ENCODE data around the gene CYP26C1.

The CYP26C1 gene, protein sequence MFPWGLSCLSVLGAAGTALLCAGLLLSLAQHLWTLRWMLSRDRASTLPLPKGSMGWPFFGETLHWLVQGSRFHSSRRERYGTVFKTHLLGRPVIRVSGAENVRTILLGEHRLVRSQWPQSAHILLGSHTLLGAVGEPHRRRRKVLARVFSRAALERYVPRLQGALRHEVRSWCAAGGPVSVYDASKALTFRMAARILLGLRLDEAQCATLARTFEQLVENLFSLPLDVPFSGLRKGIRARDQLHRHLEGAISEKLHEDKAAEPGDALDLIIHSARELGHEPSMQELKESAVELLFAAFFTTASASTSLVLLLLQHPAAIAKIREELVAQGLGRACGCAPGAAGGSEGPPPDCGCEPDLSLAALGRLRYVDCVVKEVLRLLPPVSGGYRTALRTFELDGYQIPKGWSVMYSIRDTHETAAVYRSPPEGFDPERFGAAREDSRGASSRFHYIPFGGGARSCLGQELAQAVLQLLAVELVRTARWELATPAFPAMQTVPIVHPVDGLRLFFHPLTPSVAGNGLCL

DNA sequence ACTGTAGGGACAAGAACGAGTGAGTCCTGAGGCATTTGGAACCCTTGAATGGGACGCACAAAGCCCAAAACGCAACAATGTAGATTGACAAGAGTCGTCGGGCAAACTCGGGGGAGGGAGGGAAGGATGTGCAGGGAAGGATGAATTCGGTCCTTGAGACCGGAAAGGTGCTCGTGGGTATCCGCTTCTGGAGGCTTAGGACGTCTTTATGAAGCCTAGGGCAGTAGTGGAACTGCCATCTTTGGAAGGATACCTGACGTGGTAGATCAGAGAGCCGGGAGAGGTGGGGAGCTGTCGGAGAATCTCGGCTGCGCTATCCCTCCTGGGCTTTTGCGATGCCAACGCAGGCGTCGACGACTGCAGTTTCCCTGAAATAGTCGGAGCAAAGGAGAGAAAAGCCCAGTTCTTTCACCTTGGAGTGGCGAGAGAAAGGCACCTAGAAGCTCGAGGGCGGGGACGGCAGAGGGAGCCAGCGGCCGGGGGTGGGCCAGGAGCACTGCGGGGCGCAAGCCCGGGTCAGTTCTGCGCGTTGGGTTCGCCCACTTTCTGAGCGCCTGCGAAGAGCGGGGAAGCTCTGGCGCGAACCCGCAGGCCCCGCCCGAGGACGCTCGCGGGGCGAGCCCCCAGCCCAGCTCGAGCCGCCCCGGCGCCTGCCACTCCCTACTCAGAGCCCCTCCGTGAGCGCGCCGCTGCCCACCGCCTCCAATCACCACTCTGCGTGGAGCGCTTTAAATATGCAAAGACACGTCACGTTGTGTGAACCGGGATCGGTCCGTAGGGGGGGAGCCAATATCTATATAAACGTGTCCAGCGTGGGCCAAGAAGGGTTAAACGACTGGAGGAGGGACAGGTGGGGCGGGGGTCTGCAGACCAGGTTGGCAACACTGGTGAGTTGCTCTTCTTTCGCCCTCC is at the start of gene CYP26C1:
Gene CYP26C1, plus strand, starts transcription at position 824 of the 912 bp plus-strand sequence. CDS start 466 bp downstream, outside the sequence.
- no peak for DNase-seq

DNA sequence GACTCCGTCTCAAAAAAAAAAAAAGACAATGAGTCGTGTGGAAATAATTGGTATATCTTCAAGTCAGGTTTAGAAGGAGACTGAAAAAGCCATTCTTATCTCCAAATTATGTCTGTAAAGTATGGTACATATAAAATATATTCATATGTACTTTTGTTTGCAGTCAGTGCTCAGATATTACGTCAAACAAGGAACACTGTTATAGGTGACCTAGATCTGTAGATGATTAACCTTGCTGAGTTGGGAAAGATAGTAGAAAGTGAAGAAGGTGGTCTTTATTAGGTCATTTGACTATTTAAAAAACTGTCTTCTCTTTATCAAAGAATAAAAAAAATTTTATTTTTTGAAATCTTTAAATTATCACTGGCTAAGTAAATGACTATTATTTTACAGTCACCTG is 44.9 kb upstream of the CYP26C1 start:
- no peak for DNase-seq

DNA sequence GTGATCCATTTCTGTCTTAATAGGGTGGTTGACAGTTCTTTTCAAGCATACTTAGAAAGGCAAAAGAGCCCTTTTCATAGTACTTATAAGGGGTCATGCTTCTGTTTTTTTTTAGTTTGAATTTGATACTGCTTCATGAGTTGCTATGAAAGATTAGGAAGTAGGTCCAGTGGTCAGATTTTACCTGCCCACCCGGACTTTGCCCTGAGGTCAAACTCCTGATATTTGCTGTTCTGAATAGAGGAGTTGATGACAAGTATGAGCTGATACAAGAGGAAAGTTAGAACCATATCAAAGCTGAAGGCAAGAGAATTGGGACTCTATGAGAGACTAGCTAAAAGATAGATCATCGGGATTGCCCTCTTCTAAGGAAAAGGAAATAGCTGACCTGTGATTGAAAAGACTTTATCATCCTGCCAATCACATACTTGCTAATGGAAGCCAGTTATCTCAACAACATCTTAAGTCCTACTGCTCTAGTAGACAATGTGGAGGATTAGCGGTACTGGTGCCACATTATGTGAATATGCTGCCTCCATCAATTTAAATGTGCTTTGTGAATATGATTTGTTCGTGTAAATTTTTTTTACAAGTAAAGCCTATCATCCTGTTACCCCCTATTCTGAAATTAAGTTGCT is 37.5 kb upstream of the CYP26C1 start:
- no peak for DNase-seq

DNA sequence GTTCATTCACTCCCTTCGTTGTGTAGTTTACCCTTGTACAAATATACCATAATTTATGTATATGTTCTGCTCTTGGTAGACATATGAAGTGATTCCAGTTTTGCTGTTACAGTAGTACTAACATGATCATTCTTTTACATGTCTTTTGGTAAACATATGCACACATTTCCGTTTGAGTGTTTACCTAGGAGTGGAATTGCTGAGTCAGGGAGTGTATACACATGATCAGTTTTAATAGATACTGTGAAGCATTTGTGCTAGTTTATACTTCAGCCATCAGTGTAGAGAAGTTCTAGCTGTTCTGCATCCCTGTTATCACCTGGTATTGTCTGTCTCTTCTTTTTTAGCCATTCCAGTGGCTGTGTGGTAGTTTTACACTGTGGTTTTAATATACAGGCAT is 34.5 kb upstream of the CYP26C1 start:
- no peak for DNase-seq

DNA sequence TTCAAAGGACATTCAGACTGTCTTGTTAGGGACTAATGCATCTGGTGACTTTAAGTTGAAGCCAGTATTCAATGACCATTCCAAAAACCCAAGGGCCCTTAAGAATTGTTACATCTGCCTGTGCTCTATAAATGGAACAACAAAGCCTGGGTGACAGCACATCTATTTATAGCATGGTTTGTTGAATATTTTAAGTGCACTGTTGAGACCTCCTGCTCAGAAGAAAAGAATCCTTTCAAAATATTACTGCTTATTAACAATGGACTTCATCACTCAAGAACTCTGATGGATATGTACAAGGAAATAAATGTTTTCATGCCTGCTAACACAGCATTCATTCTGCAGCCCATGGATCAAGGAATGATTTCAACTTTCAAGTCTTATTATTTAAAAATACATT is 33.1 kb upstream of the CYP26C1 start:
- no peak for DNase-seq

DNA sequence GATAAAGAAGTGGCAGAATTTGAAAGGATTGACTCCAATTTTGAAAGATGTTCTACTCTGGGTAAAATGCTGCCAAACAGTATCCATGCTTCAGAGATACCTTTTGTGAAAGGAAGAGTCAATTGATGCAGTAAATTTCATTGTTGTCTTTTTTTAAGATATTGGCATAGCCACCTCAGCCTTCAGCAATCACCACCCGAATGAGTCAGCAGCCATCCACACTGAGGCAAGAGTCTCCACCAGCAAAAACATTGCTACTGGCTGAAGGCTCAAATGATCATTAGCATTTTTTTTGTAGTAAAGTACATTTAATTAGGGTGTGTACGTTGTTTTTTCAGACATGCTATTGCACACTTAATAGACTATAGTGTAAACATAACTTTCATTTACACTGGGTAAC is 31.7 kb upstream of the CYP26C1 start:
- no peak for DNase-seq

DNA sequence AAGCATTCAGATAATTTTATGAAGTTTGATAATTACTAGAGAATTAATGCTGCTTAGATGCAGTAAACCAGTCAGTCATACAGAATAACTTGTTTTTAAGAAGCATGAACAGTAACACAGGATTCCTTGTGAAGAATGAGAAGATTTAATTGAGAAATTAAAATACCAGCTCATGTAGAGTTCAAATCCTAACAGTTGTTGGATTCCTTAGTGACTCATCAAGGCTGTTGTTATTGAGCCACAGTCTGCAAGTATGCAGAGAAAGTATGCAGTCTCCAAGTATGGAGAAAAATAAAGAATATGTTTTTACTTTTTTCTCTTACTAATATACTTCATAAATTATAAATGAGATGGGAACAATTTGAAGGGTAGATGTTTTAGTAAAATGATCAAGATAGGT is 30.2 kb upstream of the CYP26C1 start:
- no peak for DNase-seq

DNA sequence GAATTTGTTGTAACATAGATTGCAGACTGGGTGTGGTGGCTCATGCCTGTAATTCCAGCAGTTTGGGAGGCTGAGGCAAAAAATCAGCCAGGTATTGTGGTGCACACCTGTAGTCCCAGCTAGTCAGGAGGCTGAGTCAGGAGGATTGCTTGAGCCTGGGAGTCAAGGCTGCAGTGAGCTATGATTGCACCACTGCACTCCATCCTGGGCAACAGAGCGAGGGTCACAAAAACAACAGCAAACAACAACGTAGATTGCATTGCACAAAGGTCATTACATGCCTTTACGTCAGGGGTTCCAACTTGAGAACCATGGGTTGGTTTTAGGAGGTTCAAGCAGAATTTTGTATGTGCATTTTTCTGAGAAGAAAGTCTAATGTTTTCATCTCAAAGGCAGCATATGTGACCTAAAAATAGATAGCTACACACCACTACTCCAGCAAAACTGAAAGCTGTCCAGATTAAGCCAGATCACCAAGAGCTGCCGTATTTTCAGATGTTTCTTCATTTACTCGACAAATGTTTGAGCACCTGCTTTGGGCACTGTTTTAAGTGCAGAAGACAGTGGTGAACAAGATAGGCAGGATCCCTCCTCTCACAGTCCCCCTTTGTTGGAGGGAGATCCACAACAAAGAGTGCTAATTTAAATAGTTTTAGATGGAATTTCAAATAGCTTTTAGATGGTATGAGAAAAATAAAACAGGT is 28.3 kb upstream of the CYP26C1 start:
- no peak for DNase-seq

DNA sequence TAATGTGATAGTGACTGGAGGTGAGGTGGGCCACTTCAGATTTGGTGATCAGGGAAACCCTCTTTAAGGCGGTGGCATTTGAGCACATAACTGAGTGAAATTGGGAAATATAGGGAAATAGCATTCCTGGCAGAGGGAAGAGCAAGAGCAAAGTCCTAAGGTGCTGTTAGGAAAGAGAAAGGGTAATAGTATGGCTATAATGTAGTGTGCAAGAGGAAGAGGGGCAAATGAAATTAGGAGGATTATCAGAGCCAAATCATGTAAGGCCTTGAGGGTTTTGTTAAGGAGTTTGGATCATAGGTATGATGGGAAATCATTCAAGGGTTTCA is 27.8 kb upstream of the CYP26C1 start:
- no peak for DNase-seq

DNA sequence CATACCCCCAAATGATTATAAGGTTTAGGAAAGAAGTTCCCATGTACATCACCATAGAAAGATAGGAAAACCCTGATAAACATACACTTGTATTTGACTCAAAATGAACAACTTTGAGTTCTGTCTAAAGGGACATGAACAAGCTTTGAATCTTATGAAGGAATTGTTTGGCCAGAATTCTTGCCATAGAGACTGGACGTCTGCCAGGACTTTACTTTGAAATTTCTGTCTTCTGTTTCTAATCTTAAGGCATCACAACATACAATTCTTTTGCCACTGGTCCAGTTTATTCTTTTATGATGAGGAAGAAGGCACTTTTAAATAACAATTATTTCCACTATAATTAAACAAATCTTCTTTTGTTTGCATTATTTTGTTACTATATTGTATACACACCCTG is 26.2 kb upstream of the CYP26C1 start:
- DNase-seq: no peak

DNA sequence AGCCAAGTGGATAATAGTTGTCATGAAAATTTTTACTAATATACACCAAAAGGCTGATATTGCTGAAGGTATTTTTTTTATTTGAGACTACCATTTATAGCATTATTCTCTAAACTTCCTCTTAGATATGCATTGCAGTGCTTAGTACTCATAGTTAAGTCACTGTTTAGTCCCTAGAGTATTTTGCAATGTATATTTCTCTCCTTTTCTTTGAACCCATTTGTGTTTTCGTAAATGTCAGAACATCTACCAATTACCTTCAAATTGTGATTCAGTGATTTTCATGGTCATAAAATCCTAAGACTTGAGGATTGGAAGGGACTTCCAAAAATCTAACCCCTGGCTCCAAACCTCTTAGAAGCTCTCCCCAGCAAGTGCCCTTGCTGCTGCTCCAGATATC is 21.5 kb upstream of the CYP26C1 start:
- no peak for DNase-seq

DNA sequence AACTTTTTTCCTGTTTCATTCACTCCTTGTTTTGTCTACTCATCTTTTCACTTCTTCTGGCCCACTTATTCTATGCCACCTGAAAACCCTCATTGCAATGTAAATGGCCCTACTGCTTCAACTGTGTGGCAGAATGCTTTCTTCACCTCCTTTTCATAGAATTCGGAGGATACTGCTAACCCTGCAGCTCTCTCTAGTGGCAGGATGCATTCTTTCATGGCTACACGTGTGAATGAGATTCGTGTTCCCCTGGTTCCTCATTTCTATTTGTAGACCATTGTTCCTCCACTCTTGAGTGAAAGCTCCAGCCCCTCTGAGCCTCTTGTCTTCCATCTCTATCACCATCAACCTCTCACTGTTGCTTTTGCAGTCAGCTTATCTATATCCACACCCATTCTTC is 20.9 kb upstream of the CYP26C1 start:
- DNase-seq: no peak

DNA sequence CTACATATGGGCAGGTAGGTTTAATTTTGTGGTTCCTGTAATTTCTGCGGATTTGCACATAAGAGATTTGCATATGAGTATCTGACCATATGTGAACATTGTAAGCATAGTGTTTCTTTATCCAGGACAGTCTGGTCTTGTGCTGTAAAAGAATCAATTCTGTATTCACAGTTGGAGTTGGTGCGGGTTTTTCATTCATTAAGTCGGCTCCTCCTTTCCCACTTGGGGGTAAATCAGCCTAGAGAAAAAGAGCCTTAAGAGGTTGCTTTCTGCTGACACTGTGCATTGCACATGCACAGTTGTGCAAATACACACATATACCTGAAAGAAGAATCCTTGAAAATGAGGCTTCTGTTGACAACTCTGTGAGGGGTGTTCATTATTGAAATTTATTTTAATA is 6.1 kb upstream of the CYP26C1 start:
- DNase-seq: no peak

DNA sequence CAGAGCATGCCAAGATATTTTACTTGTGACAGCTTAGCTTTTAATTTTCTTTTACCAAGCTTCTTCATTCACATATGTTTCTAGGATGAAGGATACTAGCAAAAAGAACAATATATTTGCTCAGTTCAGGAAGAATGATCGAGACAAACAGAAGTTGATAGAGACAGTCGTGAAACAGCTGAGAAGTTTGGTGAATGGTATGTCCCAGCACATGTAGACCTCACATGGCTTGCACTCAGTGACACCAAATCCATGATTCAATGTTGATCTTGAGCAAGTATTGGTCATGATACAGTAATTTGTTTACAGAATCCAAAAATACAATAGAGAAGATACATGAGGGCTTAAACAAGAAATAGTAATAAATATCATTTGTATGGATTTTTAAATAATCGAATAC is 2.5 kb upstream of the CYP26C1 start:
- no peak for DNase-seq

DNA sequence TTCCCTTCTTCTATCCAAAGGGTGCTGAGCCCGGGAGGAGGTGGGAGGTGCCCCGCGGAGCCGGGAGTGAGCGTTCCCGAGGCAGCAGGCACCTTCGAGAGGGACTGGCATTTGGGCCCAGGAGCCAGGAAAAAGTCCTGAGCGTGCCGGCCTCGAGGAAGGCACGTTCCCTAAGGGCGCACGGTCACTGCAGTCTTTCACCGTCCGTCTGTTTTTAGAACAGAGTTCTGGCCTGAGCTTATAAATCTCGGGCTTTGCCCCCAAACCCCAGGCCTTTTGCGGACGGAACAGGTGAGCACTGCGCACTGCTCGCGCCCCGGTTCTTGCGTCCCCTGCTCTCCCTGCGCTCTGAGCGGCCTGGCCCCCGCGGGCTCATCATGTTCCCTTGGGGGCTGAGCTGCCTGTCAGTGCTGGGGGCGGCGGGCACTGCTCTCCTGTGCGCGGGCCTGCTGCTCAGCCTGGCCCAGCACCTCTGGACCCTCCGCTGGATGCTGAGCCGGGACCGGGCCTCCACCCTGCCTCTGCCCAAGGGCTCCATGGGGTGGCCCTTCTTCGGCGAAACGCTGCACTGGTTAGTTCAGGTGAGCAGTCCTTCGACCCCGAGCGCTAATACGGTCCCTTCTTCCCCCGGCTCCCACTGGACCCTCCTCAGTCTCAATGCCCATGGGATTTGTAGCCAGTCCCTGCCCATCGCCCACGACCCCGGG is 442 bp downstream of the CYP26C1 start:
- DNase-seq: no peak

DNA sequence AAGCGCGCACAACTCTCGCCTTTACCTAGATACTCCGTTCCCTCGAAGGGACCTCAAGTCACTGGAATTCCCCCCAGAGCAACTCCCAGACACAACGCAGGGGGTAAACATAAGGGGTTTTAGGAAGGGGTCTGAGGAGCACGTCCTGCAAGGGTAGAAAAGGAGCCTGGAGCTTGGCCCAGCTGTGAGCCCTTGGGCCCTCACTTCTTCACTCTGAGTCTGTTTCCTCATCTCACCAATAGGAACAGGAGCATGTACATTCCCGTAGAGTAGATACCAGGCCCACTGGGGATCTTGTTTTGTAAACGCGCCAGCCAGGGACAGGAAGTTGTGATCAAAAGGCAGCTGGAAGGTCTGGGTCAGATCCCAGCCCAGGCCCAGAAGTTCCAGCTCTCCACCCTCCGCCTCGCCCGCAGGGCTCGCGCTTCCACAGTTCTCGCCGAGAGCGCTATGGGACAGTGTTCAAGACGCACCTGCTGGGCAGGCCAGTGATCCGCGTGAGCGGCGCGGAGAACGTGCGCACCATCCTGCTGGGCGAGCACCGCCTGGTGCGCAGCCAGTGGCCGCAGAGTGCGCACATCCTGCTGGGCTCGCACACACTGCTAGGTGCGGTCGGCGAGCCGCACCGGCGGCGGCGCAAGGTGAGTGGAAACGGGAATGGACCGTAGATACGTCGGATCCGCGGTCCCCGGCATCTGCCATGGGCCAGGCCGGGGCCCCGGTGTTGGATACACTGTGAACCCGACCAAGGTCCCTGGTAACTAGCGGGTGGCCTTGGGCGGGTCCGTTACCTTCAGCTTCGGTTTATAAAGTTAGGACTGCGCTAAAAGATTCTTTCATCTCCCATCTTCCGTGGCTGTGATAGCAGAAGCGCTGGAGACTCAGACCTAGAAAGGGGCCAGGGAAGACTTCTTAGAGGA is 1.3 kb downstream of the CYP26C1 start:
- DNase-seq: no peak

DNA sequence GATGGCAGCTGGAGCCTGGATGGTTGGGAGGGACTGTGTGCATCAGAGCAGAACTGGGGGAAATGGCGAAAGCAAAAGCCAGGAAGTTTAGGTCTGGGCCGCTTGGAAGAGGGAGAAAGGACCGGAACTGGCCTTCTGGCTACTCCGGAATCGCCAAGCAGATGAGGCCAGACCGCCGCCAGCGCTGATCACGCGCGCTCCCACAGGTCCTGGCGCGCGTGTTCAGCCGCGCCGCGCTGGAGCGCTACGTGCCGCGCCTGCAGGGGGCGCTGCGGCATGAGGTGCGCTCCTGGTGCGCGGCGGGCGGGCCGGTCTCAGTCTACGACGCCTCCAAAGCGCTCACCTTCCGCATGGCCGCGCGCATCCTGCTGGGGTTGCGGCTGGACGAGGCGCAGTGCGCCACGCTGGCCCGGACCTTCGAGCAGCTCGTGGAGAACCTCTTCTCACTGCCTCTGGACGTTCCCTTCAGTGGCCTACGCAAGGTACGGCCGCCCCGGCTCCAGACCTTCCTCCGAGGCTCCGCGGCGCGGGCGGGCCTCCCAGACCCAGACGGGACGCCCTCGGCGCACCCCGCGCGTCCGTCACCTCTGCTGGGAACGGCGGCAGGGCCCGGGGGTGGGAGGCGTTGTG is 2.0 kb downstream of the CYP26C1 start:
- DNase-seq: no peak

DNA sequence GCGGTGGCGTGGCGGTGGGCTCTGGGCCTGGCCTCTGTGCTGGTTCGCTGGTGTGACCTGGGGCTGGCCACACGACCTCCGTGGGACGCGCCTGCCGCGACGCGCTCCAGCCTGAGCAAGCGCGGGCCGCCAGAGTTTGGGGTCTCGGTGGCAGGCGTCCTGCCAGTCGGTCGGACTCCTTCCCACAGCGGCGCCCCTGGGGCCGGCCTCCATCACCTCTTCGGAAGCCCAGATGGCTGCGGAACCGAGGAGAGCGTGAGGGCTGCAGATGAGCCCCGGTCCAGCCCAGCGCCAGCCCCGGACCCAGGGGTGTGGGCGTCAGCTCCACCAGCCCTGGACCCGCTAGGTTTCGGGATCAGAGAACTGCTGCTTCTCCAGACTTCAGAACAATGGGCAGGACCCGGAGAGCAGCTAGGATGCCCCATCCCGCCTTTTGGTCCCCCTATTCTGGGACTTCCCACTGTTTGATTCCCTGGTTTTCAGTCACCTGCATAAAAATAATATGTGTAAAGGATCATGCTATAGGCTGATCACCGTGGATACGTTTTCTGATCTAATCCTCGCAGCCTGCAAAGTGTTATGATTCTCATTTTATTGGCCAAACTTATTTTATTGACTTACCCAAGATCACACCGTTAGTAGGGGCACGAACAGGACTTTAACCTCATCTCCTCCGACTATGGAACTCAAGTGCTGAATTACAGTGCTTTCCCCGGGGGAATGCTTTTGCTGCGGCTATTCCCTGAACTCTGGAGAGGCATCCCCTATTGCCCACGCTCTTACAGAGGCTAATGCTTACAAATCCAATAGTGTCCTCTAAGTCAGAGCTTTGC is 2.8 kb downstream of the CYP26C1 start:
- DNase-seq: no peak

DNA sequence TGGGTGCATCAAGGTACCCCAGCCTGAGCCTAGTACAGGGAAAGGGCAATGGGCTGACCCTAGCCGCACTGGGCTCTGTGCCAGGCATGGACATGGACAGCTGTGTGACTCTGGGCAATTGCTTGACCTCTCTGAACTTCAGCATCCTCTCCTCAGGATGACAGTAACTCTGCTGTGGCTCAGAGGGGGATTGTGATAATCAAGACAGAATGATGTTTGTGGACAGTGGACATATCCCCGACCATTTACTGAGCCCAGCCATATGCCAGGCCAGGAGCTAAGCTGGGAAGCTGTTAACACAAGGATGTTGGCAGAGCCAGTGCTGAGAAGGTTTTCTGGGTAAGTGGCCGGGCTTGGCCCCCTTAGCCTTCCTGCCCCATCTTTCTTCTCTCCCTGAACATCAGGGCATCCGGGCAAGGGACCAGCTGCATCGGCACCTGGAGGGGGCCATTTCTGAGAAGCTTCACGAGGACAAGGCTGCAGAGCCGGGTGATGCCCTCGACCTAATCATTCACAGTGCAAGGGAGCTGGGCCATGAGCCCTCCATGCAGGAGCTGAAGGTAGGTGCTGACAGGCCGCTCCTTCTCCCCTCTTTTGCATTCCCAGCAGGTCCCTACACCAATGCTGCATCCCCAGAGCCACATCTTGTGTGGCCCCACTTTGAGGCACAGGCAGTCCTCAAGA is 3.5 kb downstream of the CYP26C1 start:
- DNase-seq: no peak

Measured in NCI-H187 (cell line).